GM12873 (cell line): ENCODE results near the gene RSPH1.

Experiments
- TF ChIP-seq, protein P1 (sequence below): IDR thresholded peaks from 2 replicates; pipeline ENCODE4 v1.5.1; 2012; ENCODE audit warnings: low read depth, mild to moderate bottlenecking, moderate library complexity, low read length, control low read depth; ENCODE audit not compliant: insufficient read depth; ENCODE audit errors: missing control alignments

The RSPH1 gene

GRCh38 chr21:42452401-42453223, 43.4 kb downstream of the RSPH1 start:
- TF ChIP-seq, protein P1, sequence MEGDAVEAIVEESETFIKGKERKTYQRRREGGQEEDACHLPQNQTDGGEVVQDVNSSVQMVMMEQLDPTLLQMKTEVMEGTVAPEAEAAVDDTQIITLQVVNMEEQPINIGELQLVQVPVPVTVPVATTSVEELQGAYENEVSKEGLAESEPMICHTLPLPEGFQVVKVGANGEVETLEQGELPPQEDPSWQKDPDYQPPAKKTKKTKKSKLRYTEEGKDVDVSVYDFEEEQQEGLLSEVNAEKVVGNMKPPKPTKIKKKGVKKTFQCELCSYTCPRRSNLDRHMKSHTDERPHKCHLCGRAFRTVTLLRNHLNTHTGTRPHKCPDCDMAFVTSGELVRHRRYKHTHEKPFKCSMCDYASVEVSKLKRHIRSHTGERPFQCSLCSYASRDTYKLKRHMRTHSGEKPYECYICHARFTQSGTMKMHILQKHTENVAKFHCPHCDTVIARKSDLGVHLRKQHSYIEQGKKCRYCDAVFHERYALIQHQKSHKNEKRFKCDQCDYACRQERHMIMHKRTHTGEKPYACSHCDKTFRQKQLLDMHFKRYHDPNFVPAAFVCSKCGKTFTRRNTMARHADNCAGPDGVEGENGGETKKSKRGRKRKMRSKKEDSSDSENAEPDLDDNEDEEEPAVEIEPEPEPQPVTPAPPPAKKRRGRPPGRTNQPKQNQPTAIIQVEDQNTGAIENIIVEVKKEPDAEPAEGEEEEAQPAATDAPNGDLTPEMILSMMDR = no peak

- TF ChIP-seq, protein P1 = no peak
Measured at GRCh38 chr21:42451941-42452340, 44.1 kb downstream of the RSPH1 start.

DNA sequence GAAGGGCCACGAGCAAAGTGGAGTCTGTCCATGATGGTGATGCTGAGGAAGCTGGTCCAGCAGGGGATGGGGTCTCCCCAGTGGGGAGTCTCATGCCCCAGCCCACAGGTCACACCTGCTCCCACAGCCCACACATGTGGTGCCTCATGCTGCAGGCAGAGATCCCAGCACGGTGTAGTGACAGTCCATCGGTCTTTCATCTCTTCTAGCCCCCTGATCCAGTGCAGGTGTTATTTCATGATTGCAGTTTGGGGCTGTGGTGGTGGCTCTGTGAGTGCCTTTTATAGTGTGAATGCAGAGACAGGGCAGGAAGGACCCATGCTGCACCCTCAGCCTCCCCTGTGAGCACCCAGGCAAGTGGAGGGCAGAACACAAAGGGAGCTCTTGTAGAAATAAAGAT, 47.3 kb downstream of the RSPH1 start:
- TF ChIP-seq, protein P1 = no peak

DNA sequence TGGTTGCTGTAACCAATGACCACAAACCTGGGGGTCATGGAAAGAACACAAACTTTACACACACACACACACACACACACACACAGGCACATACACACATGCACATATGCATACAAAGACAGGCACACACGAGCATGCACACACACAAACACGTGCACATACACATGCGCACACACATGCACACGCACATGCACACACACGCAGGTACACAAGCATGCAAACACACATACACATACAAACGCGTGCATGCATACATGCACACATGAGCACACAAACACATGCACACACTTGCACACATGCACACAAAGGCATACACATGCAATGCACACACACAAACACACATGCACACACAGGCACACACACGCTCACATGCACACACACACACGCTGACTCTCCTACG, 48.3 kb downstream of the RSPH1 start:
- TF ChIP-seq, protein P1 = no peak

- TF ChIP-seq, protein P1 = no peak
Measured at GRCh38 chr21:42447182-42447581, 48.8 kb downstream of the RSPH1 start.

DNA sequence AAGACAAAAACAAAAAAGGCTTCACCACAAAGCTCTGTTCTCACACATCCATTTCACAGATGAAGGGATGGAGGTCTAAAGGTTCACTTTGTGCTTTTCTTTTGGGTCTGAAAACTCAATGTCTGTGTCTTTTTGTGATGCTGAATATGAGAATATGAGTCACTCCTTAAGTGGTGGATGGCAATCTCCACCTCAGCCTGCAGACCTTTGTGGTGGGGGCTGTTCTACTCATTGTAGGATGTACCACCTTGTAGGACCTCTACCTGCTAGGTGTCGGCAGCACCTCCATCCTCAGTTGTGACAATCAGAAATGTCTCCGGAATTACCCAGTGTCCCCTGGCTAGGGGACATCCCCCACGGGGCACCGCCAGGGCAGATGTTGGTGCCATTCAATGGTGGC, 49.5 kb downstream of the RSPH1 start:
- TF ChIP-seq, protein P1 = no peak

DNA sequence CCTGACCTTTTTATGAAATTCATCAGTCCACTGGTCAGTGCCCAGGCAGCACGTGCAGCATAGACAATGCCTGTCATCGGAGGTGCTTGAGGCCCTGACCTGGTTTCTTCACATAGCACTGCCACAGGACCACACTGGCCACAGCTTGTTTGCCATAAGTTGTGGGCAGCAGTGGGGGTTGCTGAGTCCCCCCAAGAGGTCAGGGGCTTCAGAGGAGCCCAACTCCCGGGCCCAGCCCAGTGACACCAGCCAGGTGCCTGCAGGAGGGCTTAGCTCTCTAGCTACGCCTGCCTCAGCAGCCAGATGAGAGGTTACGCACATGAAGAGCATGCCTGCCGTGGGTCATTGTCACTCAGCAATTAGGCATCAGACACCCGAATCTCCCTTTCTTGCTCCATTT, 50.7 kb downstream of the RSPH1 start:
- TF ChIP-seq, protein P1 = no peak
